NCI-H1436 (cell line): ENCODE results near the gene CASKIN2.
"Not testable (repeated sequence)": the region's sequence is repeated elsewhere in the genome, so short reads cannot be mapped to it uniquely, and the experiment has no call there.

ENCODE experiments used
- DNase-seq: peaks from one replicate; lab custom pipeline; 2025; lab: John Stamatoyannopoulos, UW

Gene CASKIN2

GRCh38 chr17:75465039-75465438 lies 50.3 kb downstream of the CASKIN2 start:
- DNase-seq, result no peak

GRCh38 chr17:75463603-75464002 lies 51.7 kb downstream of the CASKIN2 start:
- no peak for DNase-seq

GRCh38 chr17:75460295-75460694 lies 55.0 kb downstream of the CASKIN2 start:
- no peak for DNase-seq

GRCh38 chr17:75459590-75460267 lies 55.6 kb downstream of the CASKIN2 start:
- DNase-seq, result no peak

GRCh38 chr17:75459246-75459589 lies 56.1 kb downstream of the CASKIN2 start:
- no peak for DNase-seq

GRCh38 chr17:75457047-75457654 lies 58.2 kb downstream of the CASKIN2 start:
- peak; percentile 34 for DNase-seq

GRCh38 chr17:75456417-75457046 lies 58.8 kb downstream of the CASKIN2 start, which contains the start of gene TMEM94:
TSS of gene TMEM94 (plus strand) at chr17:75456635. CDS start at chr17:75471906, 15,271 bp downstream.
- peak; percentile 100 for DNase-seq

- peak; percentile 32 for DNase-seq
Measured at GRCh38 chr17:75456039-75456416, 59.3 kb downstream of the CASKIN2 start.

- not testable (repeated sequence) for DNase-seq
Measured at GRCh38 chr17:75454672-75455071, 60.7 kb downstream of the CASKIN2 start.

GRCh38 chr17:75454193-75454592 lies 61.1 kb downstream of the CASKIN2 start:
- DNase-seq, result no peak

GRCh38 chr17:75450270-75450669 lies 65.1 kb downstream of the CASKIN2 start:
- DNase-seq, result no peak
